Mesendoderm (in vitro differentiated cells): ENCODE measurements around the gene FDPS.
"Not testable (repeated sequence)": the region's sequence is repeated elsewhere in the genome, so short reads cannot be mapped to it uniquely, and the experiment has no call there.

Experiments
- DNase-seq: peaks from one replicate; pipeline ENCODE4 v3.0.0; 2013
- H2AK5ac ChIP-seq: 2 replicates; pipeline ENCODE4 v1.6.1; 2013; ENCODE audit warnings: low read length, inconsistent platforms
- H2BK120ac ChIP-seq: 2 replicates; pipeline ENCODE4 v1.6.1; 2013; ENCODE audit warnings: low read depth, mild to moderate bottlenecking, low read length, moderate library complexity, mixed read lengths
- H2BK15ac ChIP-seq: replicated peaks from 2 replicates; pipeline ENCODE4 v1.6.1; 2013; ENCODE audit warnings: low read depth, mild to moderate bottlenecking, moderate library complexity
- H2BK5ac ChIP-seq: 2 replicates; pipeline ENCODE4 v1.6.1; 2013; ENCODE audit warnings: low read length, inconsistent platforms
- H3K18ac ChIP-seq: 2 replicates; pipeline ENCODE4 v1.6.1; 2013; ENCODE audit warnings: mild to moderate bottlenecking, low read length, mixed read lengths
- H3K23ac ChIP-seq: one replicate; pipeline ENCODE4 v1.6.1; 2013; ENCODE audit warnings: low read length
- H3K27ac ChIP-seq: 2 replicates; pipeline ENCODE4 v1.5.1; 2013; ENCODE audit warnings: low read depth, mild to moderate bottlenecking, inconsistent platforms, low read length, moderate library complexity
- H3K27me3 ChIP-seq: 2 replicates; pipeline ENCODE4 v1.6.1; 2013; ENCODE audit warnings: low read length, control low read depth, mild to moderate bottlenecking, inconsistent platforms; ENCODE audit not compliant: insufficient read depth, poor library complexity
- H3K36me3 ChIP-seq: 2 replicates; pipeline ENCODE4 v1.6.1; 2013; ENCODE audit warnings: low read length, inconsistent platforms; ENCODE audit not compliant: control insufficient read depth, insufficient read depth
- H3K4ac ChIP-seq: one replicate; pipeline ENCODE4 v1.6.1; 2013; ENCODE audit warnings: low read depth, mild to moderate bottlenecking, low read length, moderate library complexity
- H3K4me1 ChIP-seq: 2 replicates; pipeline ENCODE4 v1.6.1; 2013; ENCODE audit warnings: low read depth, low read length, inconsistent platforms; ENCODE audit not compliant: control insufficient read depth
- H3K4me2 ChIP-seq: 2 replicates; pipeline ENCODE4 v1.6.1; 2013; ENCODE audit warnings: low read length
- H3K4me3 ChIP-seq: 2 replicates; pipeline ENCODE4 v1.5.1; 2013; ENCODE audit warnings: mild to moderate bottlenecking, low read length
- H3K56ac ChIP-seq: one replicate; pipeline ENCODE4 v1.6.1; 2013; ENCODE audit warnings: low read length
- H3K79me1 ChIP-seq: 2 replicates; pipeline ENCODE4 v1.6.1; 2013; ENCODE audit warnings: low read length, inconsistent platforms
- H3K79me2 ChIP-seq: 2 replicates; pipeline ENCODE4 v1.6.1; 2013; ENCODE audit warnings: mild to moderate bottlenecking, low read length; ENCODE audit not compliant: control insufficient read depth, insufficient read depth
- H3K9ac ChIP-seq: 2 replicates; pipeline ENCODE4 v1.6.1; 2013; ENCODE audit warnings: low read length, inconsistent platforms
- H4K5ac ChIP-seq: one replicate; pipeline ENCODE4 v1.6.1; 2013; ENCODE audit warnings: low read length
- H4K8ac ChIP-seq: one replicate; pipeline ENCODE4 v1.6.1; 2013; ENCODE audit warnings: low read depth, mild to moderate bottlenecking, control low read depth, low read length, moderate library complexity
- WGBS: extraction: QIAGEN DNeasy Blood & Tissue Kit; methylation state at CpG from one replicate; pipeline ENCODE4 v1.1.7; 2013; ENCODE audit warnings: low lambda C conversion rate, missing lambda C conversion rate; ENCODE audit not compliant: insufficient coverage; ENCODE audit errors: extremely low coverage; 5-methylcytosine and 5-hydroxymethylcytosine counted together

The FDPS gene

DNA sequence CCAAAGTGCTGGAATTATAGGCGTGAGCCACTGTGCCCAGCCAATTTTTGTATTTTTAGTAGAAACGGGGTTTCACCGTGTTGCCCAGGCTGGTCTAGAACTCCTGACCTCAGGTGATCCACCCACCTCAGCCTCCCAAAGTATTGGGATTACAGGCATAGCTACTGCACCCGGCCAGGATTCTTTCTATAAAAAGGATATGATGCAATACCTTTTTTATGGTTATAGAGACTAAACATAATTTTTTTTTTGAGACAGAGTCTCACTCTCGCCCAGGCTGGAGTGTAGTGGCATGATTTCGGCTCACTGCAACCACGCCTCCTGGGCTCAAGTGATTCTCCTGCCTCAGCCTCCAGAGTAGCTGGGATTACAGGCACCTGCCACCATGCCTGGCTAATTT is 20.2 kb downstream of the FDPS start:
- H3K4me1 ChIP-seq, H3K18ac ChIP-seq, H3K4me3 ChIP-seq, H3K27ac ChIP-seq, H3K9ac ChIP-seq, H3K79me2 ChIP-seq, H3K4me2 ChIP-seq, DNase-seq, H3K79me1 ChIP-seq, H4K8ac ChIP-seq, H3K4ac ChIP-seq, H3K56ac ChIP-seq, H2BK120ac ChIP-seq, H3K23ac ChIP-seq, H3K36me3 ChIP-seq, H3K27me3 ChIP-seq, H2BK5ac ChIP-seq, H2AK5ac ChIP-seq, H4K5ac ChIP-seq, H2BK15ac ChIP-seq: not testable (repeated sequence)
- WGBS, result no CpG with 5 or more reads among the region's 7 CpGs

DNA sequence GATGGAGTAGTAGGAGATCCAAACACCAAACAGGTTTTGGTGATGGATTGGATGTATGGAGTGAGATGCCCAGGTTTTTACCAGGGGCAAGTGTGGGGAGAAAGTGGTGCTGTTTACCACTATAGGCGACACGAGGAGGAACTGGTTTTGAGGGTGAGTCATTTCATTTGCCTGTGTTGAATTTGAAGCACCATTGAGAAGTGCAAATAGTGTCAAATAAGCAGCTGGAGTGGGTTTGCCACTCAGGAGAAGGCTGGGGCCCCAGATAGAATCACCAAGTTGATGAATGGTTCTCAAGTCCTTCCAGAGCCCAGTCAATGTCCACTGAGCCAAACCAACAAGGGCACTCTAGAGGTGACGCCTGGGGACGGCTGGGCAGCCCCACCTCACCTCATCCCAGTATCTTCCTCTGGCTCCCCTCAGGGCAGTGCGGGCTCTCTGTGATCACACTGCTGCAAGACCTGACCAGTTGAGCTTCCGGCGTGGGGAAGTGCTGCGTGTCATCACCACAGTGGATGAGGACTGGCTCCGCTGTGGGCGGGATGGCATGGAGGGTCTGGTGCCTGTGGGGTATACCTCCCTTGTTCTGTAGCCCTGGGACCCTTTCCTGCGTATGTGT is 21.4 kb downstream of the FDPS start:
- no peak overlapping the region for H3K18ac ChIP-seq
- H4K8ac ChIP-seq, result no peak overlapping the region
- peaks cover 2% of the 10 kb centered on the region for H3K4me1 ChIP-seq
- DNase-seq, result no peak
- peaks cover 4% of the 10 kb centered on the region for H3K79me1 ChIP-seq
- no peak overlapping the region for H3K23ac ChIP-seq
- no peaks in the 10 kb centered on the region for H3K27me3 ChIP-seq
- H3K79me2 ChIP-seq, result no peaks in the 10 kb centered on the region
- WGBS, result no CpG with 5 or more reads among the region's 11 CpGs
- H2BK120ac ChIP-seq, result no peak overlapping the region
- H2BK15ac ChIP-seq, result no peak overlapping the region
- peaks cover 7% of the 10 kb centered on the region for H3K36me3 ChIP-seq
- no peak overlapping the region for H3K4ac ChIP-seq
- no peak overlapping the region for H3K4me2 ChIP-seq
- H3K27ac ChIP-seq, result no peak overlapping the region
- no peak overlapping the region for H2AK5ac ChIP-seq
- H4K5ac ChIP-seq, result no peak overlapping the region
- H3K56ac ChIP-seq, result no peak overlapping the region
- H3K9ac ChIP-seq, result no peak overlapping the region
- no peak overlapping the region for H2BK5ac ChIP-seq
- no peak overlapping the region for H3K4me3 ChIP-seq

DNA sequence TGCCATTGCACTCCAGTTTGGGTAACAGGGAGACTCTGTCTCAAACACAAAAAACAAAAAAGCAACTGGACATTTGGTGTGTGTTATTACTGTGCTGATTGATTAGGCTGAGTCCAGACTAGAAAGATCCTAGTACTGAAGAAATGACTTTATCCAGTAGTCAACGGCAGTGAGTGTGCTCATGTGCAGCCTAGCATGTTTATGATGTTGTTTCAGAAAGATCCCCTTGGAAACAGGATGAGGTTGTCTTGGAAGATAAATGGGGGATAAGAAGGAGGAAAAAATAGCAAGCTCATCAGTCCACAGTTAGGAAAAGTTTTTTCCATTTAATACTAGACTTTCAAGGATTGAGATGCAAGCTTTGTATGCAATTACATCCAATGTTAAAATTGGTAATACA is 26.3 kb downstream of the FDPS start:
- Histone ChIP-seq H3K27me3 (no peaks in the 10 kb centered on the region), H3K18ac (no peak overlapping the region), H3K79me1 (no peaks in the 10 kb centered on the region), H4K5ac (no peak overlapping the region), H4K8ac (no peak overlapping the region), H3K79me2 (no peaks in the 10 kb centered on the region), H3K4ac (no peak overlapping the region), H2BK120ac (no peak overlapping the region), H3K9ac (no peak overlapping the region), H3K23ac (no peak overlapping the region), H3K4me2 (no peak overlapping the region), H3K56ac (no peak overlapping the region), H3K4me1 (no peaks in the 10 kb centered on the region), H3K27ac (no peak overlapping the region), H2AK5ac (no peak overlapping the region), H3K36me3 (peaks cover 10% of the 10 kb centered on the region), H3K4me3 (no peak overlapping the region), H2BK15ac (no peak overlapping the region), H2BK5ac (no peak overlapping the region)
- WGBS, result no CpG with 5 or more reads among the region's 1 CpG
- DNase-seq, result no peak

DNA sequence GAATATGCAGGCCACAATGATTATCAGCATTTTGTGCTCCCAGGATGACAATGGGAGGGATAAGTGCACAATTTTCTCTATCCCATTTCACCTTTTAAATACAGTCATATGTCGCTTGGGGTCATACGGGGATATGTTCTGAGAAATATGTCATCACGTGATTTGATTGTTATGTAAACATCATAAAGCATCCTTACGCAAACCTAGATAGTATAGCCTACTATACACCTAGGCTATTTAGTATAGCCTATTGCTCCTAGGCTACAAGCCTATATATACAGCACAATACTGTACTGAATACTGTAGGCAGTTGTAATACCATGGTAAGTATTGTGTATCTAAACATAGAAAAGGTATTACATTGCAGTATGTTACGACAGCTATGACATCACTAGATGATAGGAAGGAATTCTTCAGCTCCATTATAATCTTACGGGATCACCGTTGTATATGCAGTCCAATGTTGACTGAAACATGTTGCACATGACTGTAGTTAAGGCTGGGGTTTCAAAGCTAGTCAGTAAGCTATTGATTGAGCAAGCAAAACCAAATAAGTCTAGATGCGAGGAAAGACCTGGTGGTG is 30.9 kb downstream of the FDPS start:
- Histone ChIP-seq H4K5ac (no peak overlapping the region), H3K4me2 (no peak overlapping the region), H2BK120ac (no peak overlapping the region), H4K8ac (no peak overlapping the region), H3K23ac (no peak overlapping the region), H3K79me1 (no peaks in the 10 kb centered on the region), H2BK5ac (no peak overlapping the region), H2AK5ac (no peak overlapping the region), H3K27ac (no peak overlapping the region), H3K79me2 (no peaks in the 10 kb centered on the region), H3K4me1 (no peaks in the 10 kb centered on the region), H3K56ac (no peak overlapping the region), H3K4ac (no peak overlapping the region), H3K9ac (no peak overlapping the region), H3K36me3 (peaks cover 9% of the 10 kb centered on the region), H2BK15ac (no peak overlapping the region), H3K27me3 (no peaks in the 10 kb centered on the region), H3K18ac (no peak overlapping the region), H3K4me3 (no peak overlapping the region)
- no peak for DNase-seq
- no CpG with 5 or more reads among the region's 8 CpGs for whole genome bisulfite sequencing

DNA sequence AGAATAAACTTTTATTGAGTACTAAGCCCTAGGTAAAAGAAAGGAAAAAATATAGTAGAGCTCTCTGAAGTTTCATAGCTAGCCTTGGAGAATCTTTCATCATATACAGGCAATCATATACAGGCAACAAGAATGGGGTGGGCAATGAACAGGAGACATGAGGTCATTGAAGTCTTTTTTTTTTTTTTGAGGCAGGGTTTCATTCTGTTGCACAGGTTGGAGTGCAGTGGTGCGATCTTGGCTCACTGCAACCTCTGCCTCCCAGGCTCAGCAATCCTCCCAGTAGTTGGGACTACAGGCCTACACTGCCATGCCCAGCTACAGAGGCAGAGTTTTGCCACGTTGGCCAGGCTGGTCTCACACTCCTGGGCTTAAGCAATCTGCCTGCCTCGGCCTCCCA is 34.2 kb downstream of the FDPS start:
- Histone ChIP-seq H4K5ac (no peak overlapping the region), H4K8ac (no peak overlapping the region), H3K4me2 (no peak overlapping the region), H3K9ac (no peak overlapping the region), H2BK5ac (no peak overlapping the region), H3K27ac (no peak overlapping the region), H3K4me1 (no peaks in the 10 kb centered on the region), H2BK15ac (no peak overlapping the region), H3K4me3 (no peak overlapping the region), H2AK5ac (no peak overlapping the region), H3K4ac (no peak overlapping the region), H3K56ac (no peak overlapping the region), H3K27me3 (no peaks in the 10 kb centered on the region), H3K18ac (no peak overlapping the region), H3K79me1 (no peaks in the 10 kb centered on the region), H2BK120ac (no peak overlapping the region), H3K23ac (no peak overlapping the region), H3K79me2 (no peaks in the 10 kb centered on the region), H3K36me3 (peaks cover 9% of the 10 kb centered on the region)
- DNase-seq, result no peak
- no CpG with 5 or more reads among the region's 3 CpGs for WGBS

DNA sequence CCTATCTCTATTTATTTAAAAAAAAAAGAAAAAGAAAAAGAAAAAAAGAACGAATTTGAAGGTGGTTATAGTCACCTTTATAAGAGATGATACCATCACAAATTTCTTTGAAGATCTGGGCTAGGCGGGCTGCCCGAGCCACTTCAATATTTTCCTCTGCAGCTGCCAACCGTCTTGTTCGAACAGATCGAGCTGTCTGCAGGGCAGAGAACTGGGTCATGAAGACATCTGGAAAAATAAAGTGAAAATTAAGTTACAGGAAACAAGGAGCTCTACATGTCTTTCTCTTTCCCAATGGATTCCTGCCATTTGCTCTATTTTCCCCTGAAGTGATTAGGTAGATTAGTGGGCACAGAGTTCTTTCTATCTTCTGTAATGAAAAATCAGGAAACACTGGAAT is 44.0 kb downstream of the FDPS start:
- no peak overlapping the region for H3K4ac ChIP-seq
- no CpG with 5 or more reads among the region's 6 CpGs for WGBS
- H2BK120ac ChIP-seq, result no peak overlapping the region
- H3K27ac ChIP-seq, result no peak overlapping the region
- H2BK5ac ChIP-seq, result no peak overlapping the region
- no peaks in the 10 kb centered on the region for H3K79me1 ChIP-seq
- no peak overlapping the region for H3K23ac ChIP-seq
- no peak overlapping the region for H4K5ac ChIP-seq
- H3K4me1 ChIP-seq, result no peaks in the 10 kb centered on the region
- no peaks in the 10 kb centered on the region for H3K27me3 ChIP-seq
- H3K18ac ChIP-seq, result no peak overlapping the region
- H3K56ac ChIP-seq, result no peak overlapping the region
- H3K79me2 ChIP-seq, result no peaks in the 10 kb centered on the region
- no peak overlapping the region for H4K8ac ChIP-seq
- H3K9ac ChIP-seq, result no peak overlapping the region
- H2AK5ac ChIP-seq, result no peak overlapping the region
- no peak overlapping the region for H3K4me3 ChIP-seq
- no peak overlapping the region for H3K4me2 ChIP-seq
- no peak overlapping the region for H2BK15ac ChIP-seq
- H3K36me3 ChIP-seq, result peaks cover 2% of the 10 kb centered on the region
- peak; percentile 2 for DNase-seq
